Measurements from ENCODE around the gene ZBED4.

DNA sequence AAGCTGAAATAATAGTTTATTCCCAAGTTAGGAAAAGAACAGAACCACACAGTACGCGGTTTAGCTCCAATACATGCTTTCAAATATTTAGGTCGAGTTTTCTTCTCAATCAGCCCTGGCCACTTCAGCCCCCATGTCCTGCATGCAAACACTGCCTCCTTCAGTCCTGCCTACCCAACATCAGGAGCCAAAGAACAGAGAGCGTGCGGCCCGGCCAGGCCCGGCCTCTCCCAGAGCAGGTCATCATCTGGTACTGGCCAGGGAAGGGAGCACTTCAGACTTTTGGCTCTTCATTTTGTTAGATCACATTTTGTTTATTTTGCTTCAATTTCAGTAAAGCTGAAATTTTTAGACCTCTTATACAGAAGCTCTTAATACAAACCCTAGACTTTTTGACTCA, 32.7 kb upstream of the ZBED4 start:
- TF ChIP-seq POLR2A (IDR thresholded peaks at IDR 0.05; ENCODE audit: low read depth, low read length) (no peak), POLR2AphosphoS5 (IDR thresholded peaks at IDR 0.05; ENCODE audit: low read depth, low read length) (no peak), TAF1 (IDR thresholded peaks at IDR 0.05; ENCODE audit: borderline replicate concordance, low read depth, low read length) (no peak)
